ENCODE results near the gene NSA2. TPM values are rescaled to one million over a fixed set of nuclear protein-coding genes. Genes with fewer than 3 reads are reported as not detected.

The NSA2 gene
- total and polyA plus RNA-seq, 2 of the 13 experiments (the other 11 are each of a cell fraction or from before 2014, with no cell fraction given): 33.0 to 101 TPM

GRCh38 chr5:74766849-74767578 lies at the start of gene NSA2, which contains the start of gene GFM2 (continued):
- TF ChIP-seq IKZF4 (CRISPR knock-in tag; IDR thresholded peaks at IDR 0.05; ENCODE audit: borderline replicate concordance, low read depth, not compliant biosample characterization) (no peak), BCL3 (CRISPR knock-in tag; IDR thresholded peaks at IDR 0.05) (peak; percentile 53; the same call in 1 of the 2 replicates), SMAD9 (CRISPR knock-in tag; IDR thresholded peaks at IDR 0.05) (0 out of 2 replicates have a peak, but pooled peaks have one; percentile 34), TBX2 (CRISPR knock-in tag; IDR thresholded peaks at IDR 0.05; ENCODE audit: borderline replicate concordance) (peak; percentile 58), MTA3 (CRISPR knock-in tag; IDR thresholded peaks at IDR 0.05) (no peak), RBAK (CRISPR knock-in tag; IDR thresholded peaks at IDR 0.05) (0 out of 2 replicates have a peak, but pooled peaks have one; percentile 58), ZFP62 (CRISPR knock-in tag; IDR thresholded peaks at IDR 0.05) (no peak), ZNF746 (CRISPR knock-in tag; IDR thresholded peaks at IDR 0.05) (peak; percentile 24; the same call in 1 of the 2 replicates), TSC22D2 (CRISPR knock-in tag; IDR thresholded peaks at IDR 0.05; ENCODE audit: borderline replicate concordance) (peak; percentile 87; the same call in 1 of the 2 replicates), SP1 (IDR thresholded peaks at IDR 0.05) (no peak), SP1 (CRISPR knock-in tag; IDR thresholded peaks at IDR 0.05) (peak; percentile 86), ZBTB43 (CRISPR knock-in tag; conservative IDR thresholded peaks at IDR 0.05) (peak; percentile 80; the same call in 1 of the 2 replicates), ZNF33A (CRISPR knock-in tag; IDR thresholded peaks at IDR 0.05; ENCODE audit: borderline replicate concordance) (no peak), MED8 (CRISPR knock-in tag; IDR thresholded peaks at IDR 0.05; ENCODE audit: insufficient replicate concordance) (no peak), ZNF761 (CRISPR knock-in tag; conservative IDR thresholded peaks at IDR 0.05) (no peak), LRRFIP1 (CRISPR knock-in tag; conservative IDR thresholded peaks at IDR 0.05) (0 out of 2 replicates have a peak, but pooled peaks have one; percentile 40), ZC3H13 (CRISPR knock-in tag; IDR thresholded peaks at IDR 0.05) (no peak), ZNF121 (CRISPR knock-in tag; IDR thresholded peaks at IDR 0.05) (no peak), BCL6 (CRISPR knock-in tag; IDR thresholded peaks at IDR 0.05) (peak; percentile 69), MEIS1 (CRISPR knock-in tag; IDR thresholded peaks at IDR 0.05; ENCODE audit: borderline replicate concordance) (no peak), EEA1 (CRISPR knock-in tag; IDR thresholded peaks at IDR 0.05; ENCODE audit: borderline replicate concordance) (peak; percentile 60; the same call in 1 of the 2 replicates), RXRA (CRISPR knock-in tag; IDR thresholded peaks at IDR 0.05) (peak; percentile 82)
- TF ChIP-seq, protein P1, sequence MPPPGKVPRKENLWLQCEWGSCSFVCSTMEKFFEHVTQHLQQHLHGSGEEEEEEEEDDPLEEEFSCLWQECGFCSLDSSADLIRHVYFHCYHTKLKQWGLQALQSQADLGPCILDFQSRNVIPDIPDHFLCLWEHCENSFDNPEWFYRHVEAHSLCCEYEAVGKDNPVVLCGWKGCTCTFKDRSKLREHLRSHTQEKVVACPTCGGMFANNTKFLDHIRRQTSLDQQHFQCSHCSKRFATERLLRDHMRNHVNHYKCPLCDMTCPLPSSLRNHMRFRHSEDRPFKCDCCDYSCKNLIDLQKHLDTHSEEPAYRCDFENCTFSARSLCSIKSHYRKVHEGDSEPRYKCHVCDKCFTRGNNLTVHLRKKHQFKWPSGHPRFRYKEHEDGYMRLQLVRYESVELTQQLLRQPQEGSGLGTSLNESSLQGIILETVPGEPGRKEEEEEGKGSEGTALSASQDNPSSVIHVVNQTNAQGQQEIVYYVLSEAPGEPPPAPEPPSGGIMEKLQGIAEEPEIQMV (CRISPR knock-in tag; IDR thresholded peaks at IDR 0.05; ENCODE audit: low read depth): 0 out of 2 replicates have a peak, but pooled peaks have one; percentile 19
